ENCODE results near the gene AK6. TPM values are rescaled to one million over a fixed set of nuclear protein-coding genes. Genes with fewer than 3 reads are reported as not detected.
"Not testable (repeated sequence)": the region's sequence is repeated elsewhere in the genome, so short reads cannot be mapped to it uniquely, and the experiment has no call there.

Gene AK6
- total and polyA plus RNA-seq, 4 donors, result 17.7 to 54.6 (median 23.5) TPM

GRCh38 chr5:69334793-69335268 lies 34.5 kb downstream of the AK6 start:
- Histone ChIP-seq H3K9me3 (ENCODE audit: control insufficient read depth in 4 of 4, low read length in 3 of 4) (no peaks in the 10 kb centered on the region), H3K36me3 (ENCODE audit: control insufficient read depth in 4 of 4, insufficient read depth in 3 of 4, low read depth in 1 of 4, low read length in 3 of 4) (no peaks in the 10 kb centered on the region), H3K9ac (ENCODE audit: low read depth in 1 of 2, low read length in 2 of 2) (no peak overlapping the region), H3K27ac (ENCODE audit: low read depth in 1 of 2, low read length in 2 of 2) (no peak overlapping the region), H3K4me1 (ENCODE audit: control insufficient read depth in 4 of 4, insufficient read depth in 4 of 4, low read length in 3 of 4) (peaks cover 0 to 10% (median 1%) of the 10 kb centered on the region in 4 donors), H3K27me3 (ENCODE audit: control insufficient read depth in 4 of 4, insufficient read depth in 4 of 4, low read length in 3 of 4) (no peaks in the 10 kb centered on the region), H3K4me3 (ENCODE audit: low read depth in 1 of 3, low read length in 3 of 3) (no peak overlapping the region)
- DNase-seq (ENCODE audit: low spot score), result peak; percentile 85
- WGBS, result 11% methylated on average over 18 of the region's 18 CpGs
- peak; percentile 81 to 89 for TF ChIP-seq RAD21 (IDR thresholded peaks at IDR 0.05)
- peak in 1 of 2 donors; percentile 18 for TF ChIP-seq HNF4A (conservative IDR thresholded peaks at IDR 0.05)
- TF ChIP-seq YY1 (IDR thresholded peaks at IDR 0.05), result peak; percentile 63
- TF ChIP-seq, protein P1, sequence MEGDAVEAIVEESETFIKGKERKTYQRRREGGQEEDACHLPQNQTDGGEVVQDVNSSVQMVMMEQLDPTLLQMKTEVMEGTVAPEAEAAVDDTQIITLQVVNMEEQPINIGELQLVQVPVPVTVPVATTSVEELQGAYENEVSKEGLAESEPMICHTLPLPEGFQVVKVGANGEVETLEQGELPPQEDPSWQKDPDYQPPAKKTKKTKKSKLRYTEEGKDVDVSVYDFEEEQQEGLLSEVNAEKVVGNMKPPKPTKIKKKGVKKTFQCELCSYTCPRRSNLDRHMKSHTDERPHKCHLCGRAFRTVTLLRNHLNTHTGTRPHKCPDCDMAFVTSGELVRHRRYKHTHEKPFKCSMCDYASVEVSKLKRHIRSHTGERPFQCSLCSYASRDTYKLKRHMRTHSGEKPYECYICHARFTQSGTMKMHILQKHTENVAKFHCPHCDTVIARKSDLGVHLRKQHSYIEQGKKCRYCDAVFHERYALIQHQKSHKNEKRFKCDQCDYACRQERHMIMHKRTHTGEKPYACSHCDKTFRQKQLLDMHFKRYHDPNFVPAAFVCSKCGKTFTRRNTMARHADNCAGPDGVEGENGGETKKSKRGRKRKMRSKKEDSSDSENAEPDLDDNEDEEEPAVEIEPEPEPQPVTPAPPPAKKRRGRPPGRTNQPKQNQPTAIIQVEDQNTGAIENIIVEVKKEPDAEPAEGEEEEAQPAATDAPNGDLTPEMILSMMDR (IDR thresholded peaks at IDR 0.05; ENCODE audit: low read depth, low read length, missing input control), result peak; percentile 77
- TF ChIP-seq TAF1 (conservative IDR thresholded peaks at IDR 0.05), result no peak
- no peak for TF ChIP-seq HNF4G (IDR thresholded peaks at IDR 0.05)

DNA sequence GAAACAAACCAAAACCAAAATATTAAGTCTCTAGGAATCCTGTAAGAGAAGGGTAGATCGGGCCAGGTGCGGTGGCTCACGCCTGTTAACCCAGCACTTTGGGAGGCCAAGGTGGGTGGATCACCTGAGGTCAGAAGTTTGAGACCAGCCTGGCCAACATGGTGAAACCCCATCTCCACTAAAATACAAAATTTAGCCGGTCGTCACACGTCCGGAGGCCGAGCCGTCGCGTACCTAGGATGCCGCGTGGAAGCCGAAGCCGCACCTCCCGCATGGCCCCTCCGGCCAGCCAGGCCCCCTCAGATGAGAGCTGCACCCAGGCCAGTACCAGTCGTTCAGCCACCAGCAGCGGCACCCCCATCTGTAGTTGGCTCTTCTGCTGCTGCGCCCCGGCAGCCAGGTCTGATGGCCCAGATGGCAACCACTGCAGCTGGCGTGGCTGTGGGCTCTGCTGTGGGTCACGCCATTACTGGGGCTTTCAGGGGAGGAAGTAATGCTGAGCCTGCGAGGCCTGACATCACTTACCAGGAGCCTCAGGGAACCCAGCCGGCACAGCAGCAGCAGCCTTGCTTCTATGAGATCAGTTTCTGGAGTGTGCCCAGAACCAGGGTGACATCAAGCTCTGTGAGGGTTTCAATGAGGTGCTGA lies 35.5 kb downstream of the AK6 start:
- H3K27me3 ChIP-seq (ENCODE audit: control insufficient read depth in 4 of 4, insufficient read depth in 4 of 4, low read length in 3 of 4), result not testable (repeated sequence)
- WGBS, result 96% methylated on average over 25 of the region's 25 CpGs

GRCh38 chr5:69331528-69332445 lies 37.5 kb downstream of the AK6 start:
- Histone ChIP-seq H3K27ac (ENCODE audit: low read depth in 1 of 2, low read length in 2 of 2) (peak overlapping the region; percentile 85 to 95), H3K4me3 (ENCODE audit: low read depth in 1 of 3, low read length in 3 of 3) (peak overlapping the region; percentile 85 to 97 (median 91)), H3K9ac (ENCODE audit: low read depth in 1 of 2, low read length in 2 of 2) (peak overlapping the region; percentile 85 to 97), H3K27me3 (ENCODE audit: control insufficient read depth in 4 of 4, insufficient read depth in 4 of 4, low read length in 3 of 4) (no peaks in the 10 kb centered on the region), H3K36me3 (ENCODE audit: control insufficient read depth in 4 of 4, insufficient read depth in 3 of 4, low read depth in 1 of 4, low read length in 3 of 4) (no peaks in the 10 kb centered on the region), H3K9me3 (ENCODE audit: control insufficient read depth in 4 of 4, low read length in 3 of 4) (no peaks in the 10 kb centered on the region), H3K4me1 (ENCODE audit: control insufficient read depth in 4 of 4, insufficient read depth in 4 of 4, low read length in 3 of 4) (peaks cover 0 to 10% (median 1%) of the 10 kb centered on the region in 4 donors)
- WGBS, result 29% methylated on average over 11 of the region's 11 CpGs
- no peak for DNase-seq (ENCODE audit: low spot score)
- TF ChIP-seq FOXA1 (IDR thresholded peaks at IDR 0.05) (no peak), GABPA (IDR thresholded peaks at IDR 0.05 in 1 of 2, conservative IDR thresholded peaks at IDR 0.05 in 1 of 2) (no peak), FOXA2 (IDR thresholded peaks at IDR 0.05) (no peak), JUND (IDR thresholded peaks at IDR 0.05) (no peak), SP1 (IDR thresholded peaks at IDR 0.05) (peak; percentile 63), RXRA (IDR thresholded peaks at IDR 0.05) (peak in 1 of 2 donors; percentile 24), MAX (IDR thresholded peaks at IDR 0.05) (no peak), ATF3 (IDR thresholded peaks at IDR 0.05) (no peak), HNF4A (conservative IDR thresholded peaks at IDR 0.05) (peak; percentile 42), EGR1 (IDR thresholded peaks at IDR 0.05; ENCODE audit: low read depth in 2 of 2) (no peak), TAF1 (conservative IDR thresholded peaks at IDR 0.05) (peak; percentile 90), HNF4G (IDR thresholded peaks at IDR 0.05) (peak; percentile 30), RAD21 (IDR thresholded peaks at IDR 0.05) (no peak)
- TF ChIP-seq, protein P2, sequence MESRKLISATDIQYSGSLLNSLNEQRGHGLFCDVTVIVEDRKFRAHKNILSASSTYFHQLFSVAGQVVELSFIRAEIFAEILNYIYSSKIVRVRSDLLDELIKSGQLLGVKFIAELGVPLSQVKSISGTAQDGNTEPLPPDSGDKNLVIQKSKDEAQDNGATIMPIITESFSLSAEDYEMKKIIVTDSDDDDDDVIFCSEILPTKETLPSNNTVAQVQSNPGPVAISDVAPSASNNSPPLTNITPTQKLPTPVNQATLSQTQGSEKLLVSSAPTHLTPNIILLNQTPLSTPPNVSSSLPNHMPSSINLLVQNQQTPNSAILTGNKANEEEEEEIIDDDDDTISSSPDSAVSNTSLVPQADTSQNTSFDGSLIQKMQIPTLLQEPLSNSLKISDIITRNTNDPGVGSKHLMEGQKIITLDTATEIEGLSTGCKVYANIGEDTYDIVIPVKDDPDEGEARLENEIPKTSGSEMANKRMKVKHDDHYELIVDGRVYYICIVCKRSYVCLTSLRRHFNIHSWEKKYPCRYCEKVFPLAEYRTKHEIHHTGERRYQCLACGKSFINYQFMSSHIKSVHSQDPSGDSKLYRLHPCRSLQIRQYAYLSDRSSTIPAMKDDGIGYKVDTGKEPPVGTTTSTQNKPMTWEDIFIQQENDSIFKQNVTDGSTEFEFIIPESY (IDR thresholded peaks at IDR 0.05), result no peak
- TF ChIP-seq, protein P1 (IDR thresholded peaks at IDR 0.05; ENCODE audit: low read depth, low read length, missing input control), result no peak

More for the DNA sequence above, 35.5 kb downstream of the AK6 start:
- not testable (repeated sequence) for H3K4me3 ChIP-seq (ENCODE audit: low read depth in 1 of 3, low read length in 3 of 3); H3K27ac ChIP-seq (ENCODE audit: low read depth in 1 of 2, low read length in 2 of 2); H3K36me3 ChIP-seq (ENCODE audit: control insufficient read depth in 4 of 4, insufficient read depth in 3 of 4, low read depth in 1 of 4, low read length in 3 of 4); H3K9me3 ChIP-seq (ENCODE audit: control insufficient read depth in 4 of 4, low read length in 3 of 4); H3K9ac ChIP-seq (ENCODE audit: low read depth in 1 of 2, low read length in 2 of 2); DNase-seq (ENCODE audit: low spot score)
- H3K4me1 ChIP-seq (ENCODE audit: control insufficient read depth in 4 of 4, insufficient read depth in 4 of 4, low read length in 3 of 4), result peaks cover 0 to 10% (median 1%) of the 10 kb centered on the region in 4 donors
